Caco-2 (cell line): ENCODE measurements around the gene DLX4. TPM values are rescaled to one million over a fixed set of nuclear protein-coding genes. Genes with fewer than 3 reads are reported as not detected.

Experiments used
- BruUV-seq: library from RNA; stranded (reverse); fragments of 400-500 nt; replicated peaks from 2 replicates; lab custom pipeline; 2021; lab: Mats Ljungman, UMichigan
- CTCF ChIA-PET: fragments of 300-600 bp; sonication (Branson Sonifier 250); formaldehyde crosslinking; loops from one replicate; lab custom pipeline; 2022; ENCODE audit warnings: antibody characterized with exemption; lab: Charles Lee
- POLR2A ChIA-PET: fragments of 300-600 bp; sonication (Branson Sonifier 250); formaldehyde crosslinking; loops from one replicate; lab custom pipeline; 2022; ENCODE audit warnings: antibody characterized with exemption; lab: Charles Lee
- DNase-seq, 2 experiments: peaks; one replicate each; pipeline versions ENCODE4 v3.0.0 to v3.0.0-alpha.2; 2020 to 2022
- H3K27me3 ChIP-seq: replicated peaks from 2 replicates; pipeline ENCODE4 v1.6.0; 2011; ENCODE audit warnings: low read length; ENCODE audit not compliant: control insufficient read depth, insufficient read depth
- H3K36me3 ChIP-seq: 2 replicates; pipeline ENCODE4 v1.5.1; 2011; ENCODE audit warnings: low read length; ENCODE audit not compliant: control insufficient read depth, insufficient read depth
- H3K4me1 ChIP-seq: fragments of 250-450 bp; sonication (Bioruptor Pico); 2 replicates; pipeline ENCODE4 v1.5.1; 2020; ENCODE audit warnings: mild to moderate bottlenecking
- H3K4me3 ChIP-seq: 2 replicates; pipeline ENCODE4 v1.5.1; 2011; ENCODE audit warnings: low read depth, mild to moderate bottlenecking, control low read depth, low read length
- H3K9me3 ChIP-seq: fragments of 250-450 bp; sonication (Bioruptor Pico); 2 replicates; pipeline ENCODE4 v1.5.1; 2020; ENCODE audit warnings: mild to moderate bottlenecking, moderate library complexity
- H3K27ac Mint-ChIP-seq: one replicate; pipeline ENCODE4 v1.8.0; 2022; ENCODE audit warnings: mixed read lengths; ENCODE audit not compliant: unreplicated experiment
- H3K27me3 Mint-ChIP-seq: one replicate; pipeline ENCODE4 v1.8.0; 2022; ENCODE audit warnings: mixed read lengths; ENCODE audit not compliant: insufficient read depth, unreplicated experiment
- H3K36me3 Mint-ChIP-seq: one replicate; pipeline ENCODE4 v1.8.0; 2022; ENCODE audit warnings: mild to moderate bottlenecking, mixed read lengths; ENCODE audit not compliant: insufficient read depth, unreplicated experiment
- H3K4me1 Mint-ChIP-seq: one replicate; pipeline ENCODE4 v1.8.0; 2022; ENCODE audit warnings: low read depth, mixed read lengths; ENCODE audit not compliant: unreplicated experiment
- H3K4me3 Mint-ChIP-seq: one replicate; pipeline ENCODE4 v1.8.0; 2022; ENCODE audit warnings: mild to moderate bottlenecking, moderate library complexity, mixed read lengths; ENCODE audit not compliant: unreplicated experiment
- H3K9me3 Mint-ChIP-seq: one replicate; pipeline ENCODE4 v1.8.0; 2022; ENCODE audit warnings: mixed read lengths; ENCODE audit not compliant: unreplicated experiment
- intact Hi-C: fragments of 100-400 bp; cut with micrococcal nuclease; formaldehyde crosslinking; loops from one replicate; pipeline ENCODE4 v1.10.0; 2022; ENCODE audit not compliant: unreplicated experiment
- total RNA-seq: library from RNA; stranded (reverse); gene quantifications from 2 replicates; pipeline ENCODE4 v1.2.3, GENCODE V29; 2022
- TF ChIP-seq, protein P1 (sequence below), 2 experiments: fragments of 200-600 bp in 1 of 2; IDR thresholded peaks; 1 replicate in 1 of 2; 2 replicates in 1 of 2; pipeline versions ENCODE4 v1.5.1 to v1.8.0; 2011 to 2022; ENCODE audit warnings: antibody characterized with exemption in 1 of 2, control low read depth in 1 of 2, inconsistent platforms in 1 of 2, low read depth in 1 of 2, low read length in 1 of 2, mild to moderate bottlenecking in 1 of 2, moderate library complexity in 1 of 2; ENCODE audit not compliant: insufficient read depth in 1 of 2, severe bottlenecking in 1 of 2, unreplicated experiment in 1 of 2

The DLX4 gene
- total RNA-seq, 1 experiment from 2014 or later = 27.0 TPM

DNA sequence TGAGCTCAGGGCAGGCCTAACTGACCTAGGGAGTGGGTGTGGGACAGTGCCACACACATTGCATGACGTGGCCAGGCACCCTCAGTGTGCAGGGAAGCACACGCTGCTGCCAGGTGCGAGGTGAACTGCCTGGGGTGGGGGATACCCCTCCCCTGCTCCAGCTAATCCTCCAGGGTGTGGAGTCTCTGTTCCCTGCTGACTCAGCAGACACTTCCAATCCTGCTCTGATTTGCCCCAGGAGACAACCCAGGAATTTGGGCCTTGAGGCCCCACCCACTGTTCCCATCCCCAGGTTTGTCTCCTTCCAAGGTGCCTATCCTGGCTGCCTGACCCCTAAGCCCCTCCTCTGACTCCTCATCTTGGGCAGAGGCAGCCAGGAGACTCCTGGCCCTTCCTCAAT lies 15.3 kb downstream of the DLX4 start:
- TF ChIP-seq, protein P1, sequence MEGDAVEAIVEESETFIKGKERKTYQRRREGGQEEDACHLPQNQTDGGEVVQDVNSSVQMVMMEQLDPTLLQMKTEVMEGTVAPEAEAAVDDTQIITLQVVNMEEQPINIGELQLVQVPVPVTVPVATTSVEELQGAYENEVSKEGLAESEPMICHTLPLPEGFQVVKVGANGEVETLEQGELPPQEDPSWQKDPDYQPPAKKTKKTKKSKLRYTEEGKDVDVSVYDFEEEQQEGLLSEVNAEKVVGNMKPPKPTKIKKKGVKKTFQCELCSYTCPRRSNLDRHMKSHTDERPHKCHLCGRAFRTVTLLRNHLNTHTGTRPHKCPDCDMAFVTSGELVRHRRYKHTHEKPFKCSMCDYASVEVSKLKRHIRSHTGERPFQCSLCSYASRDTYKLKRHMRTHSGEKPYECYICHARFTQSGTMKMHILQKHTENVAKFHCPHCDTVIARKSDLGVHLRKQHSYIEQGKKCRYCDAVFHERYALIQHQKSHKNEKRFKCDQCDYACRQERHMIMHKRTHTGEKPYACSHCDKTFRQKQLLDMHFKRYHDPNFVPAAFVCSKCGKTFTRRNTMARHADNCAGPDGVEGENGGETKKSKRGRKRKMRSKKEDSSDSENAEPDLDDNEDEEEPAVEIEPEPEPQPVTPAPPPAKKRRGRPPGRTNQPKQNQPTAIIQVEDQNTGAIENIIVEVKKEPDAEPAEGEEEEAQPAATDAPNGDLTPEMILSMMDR (IDR thresholded peaks at IDR 0.05; ENCODE audit: insufficient read depth in 1 of 2, low read depth in 1 of 2, low read length in 1 of 2, severe bottlenecking in 1 of 2, unreplicated experiment in 1 of 2) = no peak
- ChIA-PET POLR2A (no interaction called here), CTCF (interaction anchor here (0.7 to 2.0 kb wide), 3 partner anchors 11 to 128 kb away, joined by 3 to 8 read pairs (median 3); partner anchors contain the start of gene DLX3)
- Histone ChIP-seq H3K27me3 (no peaks in the 10 kb centered on the region), H3K4me3 (no peak overlapping the region), H3K4me1 (peaks cover 18% of the 10 kb centered on the region), H3K36me3 (no peaks in the 10 kb centered on the region), H3K9me3 (no peaks in the 10 kb centered on the region)
- DNase-seq = peak; percentile 27 to 59
- Mint-ChIP-seq H3K4me3 (no peak overlapping the region), H3K36me3 (no peaks in the 10 kb centered on the region), H3K9me3 (no peaks in the 10 kb centered on the region), H3K27me3 (no peaks in the 10 kb centered on the region), H3K27ac (peak overlapping the region; percentile 7), H3K4me1 (peaks cover 24% of the 10 kb centered on the region)
- intact Hi-C loops = no loop called here
- no TSS peak for BruUV-seq

DNA sequence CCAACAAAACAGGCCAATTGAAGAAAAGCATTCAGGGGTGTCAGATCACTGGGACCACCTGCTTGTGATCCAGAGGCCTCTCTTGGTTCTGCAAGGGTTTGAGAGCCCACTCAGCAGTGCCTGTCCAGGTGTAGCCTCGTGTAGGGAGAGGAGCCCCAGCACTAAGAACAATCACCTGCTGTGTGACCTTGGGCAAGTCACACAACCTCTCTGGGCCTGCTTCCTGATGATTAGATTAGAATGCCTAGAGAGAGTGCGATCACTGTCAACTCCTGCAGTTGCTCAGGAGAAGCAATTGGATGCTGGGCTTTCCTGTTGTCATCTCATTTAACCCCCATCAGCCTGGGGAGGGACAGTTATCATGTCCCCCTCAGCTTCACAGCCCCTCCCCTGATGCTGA lies 15.8 kb downstream of the DLX4 start:
- no peaks in the 10 kb centered on the region for H3K9me3 Mint-ChIP-seq
- peak in 1 of 2 experiments; percentile 1 for DNase-seq
- no peaks in the 10 kb centered on the region for H3K27me3 Mint-ChIP-seq
- BruUV-seq = no TSS peak
- no peaks in the 10 kb centered on the region for H3K9me3 ChIP-seq
- intact Hi-C loops = no loop called here
- TF ChIP-seq, protein P1 (IDR thresholded peaks at IDR 0.05; ENCODE audit: insufficient read depth in 1 of 2, low read depth in 1 of 2, low read length in 1 of 2, severe bottlenecking in 1 of 2, unreplicated experiment in 1 of 2) = no peak
- no peak overlapping the region for H3K4me3 ChIP-seq
- H3K27me3 ChIP-seq = no peaks in the 10 kb centered on the region
- H3K4me1 Mint-ChIP-seq = peaks cover 24% of the 10 kb centered on the region
- CTCF ChIA-PET = interaction anchor here (1.3 to 2.0 kb wide), 2 partner anchors 86 to 127 kb away, joined by 3 to 8 read pairs; no protein-coding TSS in a partner anchor
- peaks cover 21% of the 10 kb centered on the region for H3K4me1 ChIP-seq
- no peaks in the 10 kb centered on the region for H3K36me3 Mint-ChIP-seq
- H3K4me3 Mint-ChIP-seq = no peak overlapping the region
- POLR2A ChIA-PET = no interaction called here
- H3K36me3 ChIP-seq = no peaks in the 10 kb centered on the region
- peak overlapping the region; percentile 7 for H3K27ac Mint-ChIP-seq

DNA sequence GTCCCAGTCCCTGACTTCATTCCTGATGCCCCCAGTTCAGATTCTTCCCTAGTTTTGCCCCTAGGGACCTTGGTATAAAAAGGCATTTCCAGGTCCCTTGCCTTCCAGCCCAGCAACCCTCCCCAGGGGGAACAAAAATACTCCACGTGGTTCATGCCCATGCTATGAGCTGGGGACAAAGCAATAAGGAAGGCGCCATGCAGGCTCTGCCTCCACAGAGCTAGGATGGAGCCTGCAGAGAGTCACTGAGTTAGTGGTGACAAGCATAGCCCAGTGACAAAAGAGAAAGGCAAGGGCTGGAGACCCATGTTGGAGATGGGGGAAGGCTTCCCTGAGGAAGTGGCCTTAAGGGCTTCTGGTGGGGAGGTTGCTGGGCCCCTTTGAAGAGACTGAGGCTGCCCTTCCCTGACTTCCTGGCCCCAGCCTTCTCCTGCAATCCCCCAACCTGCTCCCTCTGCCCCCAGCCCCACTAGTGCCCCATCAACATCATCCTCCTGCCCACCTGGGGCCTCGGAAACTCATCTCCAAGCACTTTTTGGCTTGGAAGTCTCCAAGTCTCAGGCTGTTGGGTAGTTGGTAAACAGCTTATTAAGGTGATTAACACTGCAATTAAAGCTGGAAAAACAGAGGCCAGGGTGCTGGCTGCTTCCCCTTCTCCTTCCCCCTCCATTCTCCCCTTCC lies 16.5 kb downstream of the DLX4 start:
- TF ChIP-seq, protein P1 (IDR thresholded peaks at IDR 0.05; ENCODE audit: insufficient read depth in 1 of 2, low read depth in 1 of 2, low read length in 1 of 2, severe bottlenecking in 1 of 2, unreplicated experiment in 1 of 2) = no peak
- H3K36me3 ChIP-seq = no peaks in the 10 kb centered on the region
- intact Hi-C loops = no loop called here
- Mint-ChIP-seq H3K4me3 (no peak overlapping the region), H3K4me1 (peaks cover 23% of the 10 kb centered on the region), H3K27ac (no peak overlapping the region), H3K9me3 (no peaks in the 10 kb centered on the region), H3K36me3 (no peaks in the 10 kb centered on the region), H3K27me3 (no peaks in the 10 kb centered on the region)
- CTCF ChIA-PET = interaction anchor here (1.1 to 2.0 kb wide), 3 partner anchors 33 to 130 kb away, joined by 3 to 7 read pairs (median 4); no protein-coding TSS in a partner anchor
- DNase-seq = peak; percentile 14 to 39
- no peaks in the 10 kb centered on the region for H3K27me3 ChIP-seq
- H3K4me1 ChIP-seq = peaks cover 20% of the 10 kb centered on the region
- BruUV-seq = no TSS peak
- H3K9me3 ChIP-seq = no peaks in the 10 kb centered on the region
- H3K4me3 ChIP-seq = no peak overlapping the region
- POLR2A ChIA-PET = no interaction called here
